Measurements from ENCODE around the gene LIX1L. TPM values are rescaled to one million over a fixed set of nuclear protein-coding genes. Genes with fewer than 3 reads are reported as not detected.

Gene LIX1L
- total RNA-seq, 1 donor from 2014 or later: 32.8 TPM

DNA sequence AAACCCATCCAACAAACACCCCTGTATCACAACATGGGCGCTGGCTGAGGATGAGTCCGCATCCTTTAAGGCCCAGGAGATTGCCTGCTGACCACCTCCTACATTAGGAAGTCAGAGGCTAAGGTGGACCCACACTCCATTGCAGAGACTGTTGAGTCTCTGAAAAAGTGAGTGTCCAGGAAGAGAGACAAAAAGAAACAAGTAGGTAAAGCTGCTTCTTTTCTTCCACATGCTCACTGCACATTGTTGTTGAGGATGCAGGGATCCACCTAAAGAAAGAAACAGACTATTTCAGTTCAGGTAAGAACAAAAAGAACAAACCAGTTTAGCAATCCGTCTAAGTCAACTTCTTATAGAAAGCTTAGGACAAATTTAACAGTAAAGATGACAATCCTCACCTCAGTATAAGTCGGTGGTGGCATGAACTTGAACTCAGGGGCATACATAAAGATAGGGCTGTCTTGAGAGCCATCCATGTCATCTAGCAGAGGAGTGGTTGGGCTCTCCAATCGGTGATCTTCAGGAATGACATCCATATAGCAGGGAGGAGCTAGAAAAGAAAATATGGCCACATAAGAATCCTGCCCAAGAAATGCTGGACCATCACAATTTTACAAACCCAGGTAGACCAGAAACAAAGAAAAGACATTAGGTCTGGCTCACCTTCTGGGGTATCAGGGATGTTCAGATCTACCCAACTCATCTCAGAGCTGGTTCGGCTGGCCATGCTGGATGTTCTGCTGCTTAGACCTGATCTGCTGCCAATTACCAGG, 36.0 kb upstream of the LIX1L start:
- TF ChIP-seq, protein P1, sequence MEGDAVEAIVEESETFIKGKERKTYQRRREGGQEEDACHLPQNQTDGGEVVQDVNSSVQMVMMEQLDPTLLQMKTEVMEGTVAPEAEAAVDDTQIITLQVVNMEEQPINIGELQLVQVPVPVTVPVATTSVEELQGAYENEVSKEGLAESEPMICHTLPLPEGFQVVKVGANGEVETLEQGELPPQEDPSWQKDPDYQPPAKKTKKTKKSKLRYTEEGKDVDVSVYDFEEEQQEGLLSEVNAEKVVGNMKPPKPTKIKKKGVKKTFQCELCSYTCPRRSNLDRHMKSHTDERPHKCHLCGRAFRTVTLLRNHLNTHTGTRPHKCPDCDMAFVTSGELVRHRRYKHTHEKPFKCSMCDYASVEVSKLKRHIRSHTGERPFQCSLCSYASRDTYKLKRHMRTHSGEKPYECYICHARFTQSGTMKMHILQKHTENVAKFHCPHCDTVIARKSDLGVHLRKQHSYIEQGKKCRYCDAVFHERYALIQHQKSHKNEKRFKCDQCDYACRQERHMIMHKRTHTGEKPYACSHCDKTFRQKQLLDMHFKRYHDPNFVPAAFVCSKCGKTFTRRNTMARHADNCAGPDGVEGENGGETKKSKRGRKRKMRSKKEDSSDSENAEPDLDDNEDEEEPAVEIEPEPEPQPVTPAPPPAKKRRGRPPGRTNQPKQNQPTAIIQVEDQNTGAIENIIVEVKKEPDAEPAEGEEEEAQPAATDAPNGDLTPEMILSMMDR (IDR thresholded peaks at IDR 0.05): no peak
- H3K4me1 ChIP-seq: peaks cover 40% of the 10 kb centered on the region
- intact Hi-C loops (cut with DNase I): no loop called here

DNA sequence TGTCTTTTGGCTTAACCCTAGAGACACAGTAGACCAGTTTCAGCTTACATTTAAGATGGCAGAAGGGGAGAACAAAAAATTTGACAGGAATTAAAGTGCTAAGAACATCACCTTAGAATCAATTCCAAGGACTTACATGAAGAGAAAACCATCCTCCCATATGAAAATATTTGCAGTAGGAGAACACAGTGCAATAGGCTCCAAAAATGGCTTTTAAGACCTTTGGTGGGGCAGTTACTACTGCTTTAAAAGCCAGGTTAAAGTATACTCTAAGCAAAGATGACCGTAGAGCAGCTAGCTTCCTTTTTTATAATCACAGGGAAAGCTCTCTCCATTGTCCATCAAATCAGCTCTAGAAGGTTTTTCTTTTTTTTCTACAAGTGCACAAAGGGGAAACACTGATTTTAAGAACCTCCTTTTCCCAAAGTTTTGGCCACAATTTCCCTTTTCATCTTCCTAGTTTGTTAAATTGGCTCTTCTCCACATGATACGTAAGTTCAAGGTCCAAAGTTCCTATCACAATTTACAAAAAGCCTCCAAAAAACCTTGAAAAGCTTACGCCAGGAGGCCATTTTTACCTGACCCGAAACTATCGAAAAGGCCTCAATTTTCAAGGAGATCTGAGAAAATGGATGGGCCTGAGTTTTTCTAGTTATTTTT, 35.3 kb upstream of the LIX1L start:
- ATAC-seq (no peak), DNase-seq (no peak)
- peak overlapping the region; percentile 99 for H3K27ac ChIP-seq
- H3K27me3 ChIP-seq: no peaks in the 10 kb centered on the region
- peaks cover 33% of the 10 kb centered on the region for H3K4me1 ChIP-seq
- peaks cover 36% of the 10 kb centered on the region for H3K36me3 ChIP-seq
- TF ChIP-seq, protein P1 (IDR thresholded peaks at IDR 0.05): no peak
- intact Hi-C loops (cut with DNase I): no loop called here
- H3K4me3 ChIP-seq: peak overlapping the region; percentile 92
- H3K9me3 ChIP-seq: no peaks in the 10 kb centered on the region

More for the DNA sequence above, 36.0 kb upstream of the LIX1L start:
- Histone ChIP-seq H3K4me3 (peak overlapping the region; percentile 92), H3K9me3 (no peaks in the 10 kb centered on the region), H3K27me3 (no peaks in the 10 kb centered on the region), H3K27ac (peak overlapping the region; percentile 99), H3K36me3 (peaks cover 36% of the 10 kb centered on the region)
- DNase-seq: no peak
- ATAC-seq: no peak

DNA sequence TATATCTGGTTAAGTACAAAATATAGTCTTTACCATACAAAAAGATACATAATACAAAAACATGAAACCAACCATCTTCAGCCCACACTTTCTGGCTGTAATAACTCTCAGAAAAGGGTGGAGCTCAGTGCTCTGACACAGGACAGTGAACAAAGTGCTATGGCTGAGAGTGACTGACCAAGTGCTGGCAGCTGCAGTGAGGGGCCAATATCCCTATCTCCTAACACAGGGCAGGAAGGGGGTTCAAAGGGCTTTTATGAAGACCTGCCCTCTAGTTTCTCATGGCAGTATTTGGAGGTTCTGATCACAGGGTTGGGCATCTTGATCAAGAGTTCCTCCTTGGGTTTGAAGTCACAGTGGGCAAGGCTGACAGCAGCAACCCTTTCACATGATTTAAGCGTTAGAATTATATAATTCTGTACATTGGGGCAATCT, 34.7 kb upstream of the LIX1L start:
- Histone ChIP-seq H3K4me1 (peaks cover 28% of the 10 kb centered on the region), H3K9me3 (no peaks in the 10 kb centered on the region), H3K4me3 (peak overlapping the region; percentile 92), H3K27ac (peak overlapping the region; percentile 99), H3K36me3 (peaks cover 36% of the 10 kb centered on the region), H3K27me3 (no peaks in the 10 kb centered on the region)
- ATAC-seq: no peak
- TF ChIP-seq, protein P1 (IDR thresholded peaks at IDR 0.05): no peak
- no peak for DNase-seq
- intact Hi-C loops (cut with DNase I): no loop called here

DNA sequence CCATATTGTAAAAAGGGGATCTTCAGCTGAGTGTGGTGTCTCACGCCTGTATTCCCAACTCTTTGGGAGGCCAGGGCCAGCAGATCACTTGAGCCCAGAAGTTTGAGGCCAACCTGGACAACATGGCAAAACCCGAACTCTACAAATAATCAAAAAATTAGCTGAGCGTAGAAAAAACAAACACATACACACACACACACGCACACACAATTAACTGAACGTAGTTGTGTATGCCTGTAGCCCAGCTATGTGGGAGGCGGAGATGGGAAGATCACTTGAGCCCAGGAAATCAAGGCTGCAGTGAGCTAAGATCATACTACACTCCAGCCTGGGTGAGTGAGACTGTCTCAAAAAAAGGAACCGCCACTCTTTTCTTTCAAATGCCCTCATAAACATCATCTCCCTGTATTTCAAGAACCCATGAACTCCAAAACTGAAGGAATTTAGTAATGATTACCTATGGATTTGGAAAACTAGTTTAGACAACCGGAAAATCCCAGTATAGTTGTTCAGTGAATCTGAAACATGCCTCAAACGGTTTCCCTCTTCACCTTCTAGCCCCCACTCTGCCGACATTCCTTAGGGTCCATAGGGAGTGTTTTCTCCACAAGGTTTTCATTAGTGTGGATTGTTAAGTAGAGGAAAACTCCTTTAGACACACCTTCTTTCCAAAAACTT, 34.1 kb upstream of the LIX1L start:
- peak; percentile 7 for ATAC-seq
- intact Hi-C loops (cut with DNase I): no loop called here
- no peak for DNase-seq

DNA sequence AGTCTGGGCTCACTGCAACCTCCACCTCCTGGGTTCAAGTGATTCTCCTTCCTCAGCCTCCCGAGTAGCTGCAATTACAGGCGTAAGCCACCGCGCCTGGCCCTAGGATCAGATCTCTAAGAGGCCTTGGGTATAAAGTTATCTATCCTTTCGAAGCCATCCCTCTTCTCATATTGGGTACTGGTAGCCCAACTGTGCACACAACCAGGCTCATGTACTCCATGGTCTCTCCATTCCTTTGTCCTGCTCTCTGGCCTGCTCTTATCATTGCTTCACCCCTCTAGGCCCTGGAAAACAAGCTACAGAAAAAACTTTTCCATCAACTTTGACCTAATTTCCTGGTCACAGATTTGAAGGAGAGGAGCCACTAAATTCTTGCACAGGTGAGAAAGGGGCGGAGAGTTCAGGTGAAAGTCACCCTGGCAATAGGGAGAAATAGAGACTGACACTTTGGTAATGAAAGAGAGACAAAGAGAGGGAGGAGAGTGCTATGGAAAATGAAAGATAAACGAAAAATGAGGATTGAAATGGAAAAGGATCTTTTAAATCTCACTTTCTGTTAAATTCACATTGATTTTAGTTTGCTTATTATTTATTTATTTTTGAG, 32.5 kb upstream of the LIX1L start:
- no peaks in the 10 kb centered on the region for H3K27me3 ChIP-seq
- peak; percentile 65 for DNase-seq
- H3K27ac ChIP-seq: peak overlapping the region; percentile 99
- H3K9me3 ChIP-seq: no peaks in the 10 kb centered on the region
- ATAC-seq: peak; percentile 34
- intact Hi-C loops (cut with DNase I): no loop called here
- peaks cover 36% of the 10 kb centered on the region for H3K4me1 ChIP-seq
- no peak overlapping the region for H3K4me3 ChIP-seq
- TF ChIP-seq, protein P1 (IDR thresholded peaks at IDR 0.05): no peak
- H3K36me3 ChIP-seq: peaks cover 33% of the 10 kb centered on the region

More for the DNA sequence above, 34.1 kb upstream of the LIX1L start:
- Histone ChIP-seq H3K4me3 (peak overlapping the region; percentile 92), H3K27ac (peak overlapping the region; percentile 99), H3K9me3 (no peaks in the 10 kb centered on the region), H3K4me1 (peaks cover 23% of the 10 kb centered on the region), H3K27me3 (no peaks in the 10 kb centered on the region), H3K36me3 (peaks cover 36% of the 10 kb centered on the region)
- TF ChIP-seq, protein P1 (IDR thresholded peaks at IDR 0.05): no peak
